ENCODE data around the gene OR2B2.

Gene OR2B2

GRCh38 chr6:27864906-27865849 lies 47.0 kb downstream of the OR2B2 start:
- peak; percentile 99 for DNase-seq (ENCODE audit: low read depth)
- TF ChIP-seq, protein P1, sequence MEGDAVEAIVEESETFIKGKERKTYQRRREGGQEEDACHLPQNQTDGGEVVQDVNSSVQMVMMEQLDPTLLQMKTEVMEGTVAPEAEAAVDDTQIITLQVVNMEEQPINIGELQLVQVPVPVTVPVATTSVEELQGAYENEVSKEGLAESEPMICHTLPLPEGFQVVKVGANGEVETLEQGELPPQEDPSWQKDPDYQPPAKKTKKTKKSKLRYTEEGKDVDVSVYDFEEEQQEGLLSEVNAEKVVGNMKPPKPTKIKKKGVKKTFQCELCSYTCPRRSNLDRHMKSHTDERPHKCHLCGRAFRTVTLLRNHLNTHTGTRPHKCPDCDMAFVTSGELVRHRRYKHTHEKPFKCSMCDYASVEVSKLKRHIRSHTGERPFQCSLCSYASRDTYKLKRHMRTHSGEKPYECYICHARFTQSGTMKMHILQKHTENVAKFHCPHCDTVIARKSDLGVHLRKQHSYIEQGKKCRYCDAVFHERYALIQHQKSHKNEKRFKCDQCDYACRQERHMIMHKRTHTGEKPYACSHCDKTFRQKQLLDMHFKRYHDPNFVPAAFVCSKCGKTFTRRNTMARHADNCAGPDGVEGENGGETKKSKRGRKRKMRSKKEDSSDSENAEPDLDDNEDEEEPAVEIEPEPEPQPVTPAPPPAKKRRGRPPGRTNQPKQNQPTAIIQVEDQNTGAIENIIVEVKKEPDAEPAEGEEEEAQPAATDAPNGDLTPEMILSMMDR (IDR thresholded peaks at IDR 0.05; ENCODE audit: low read depth, low read length), result no peak
- peak; percentile 85 for TF ChIP-seq POLR2A (IDR thresholded peaks at IDR 0.05; ENCODE audit: extremely low read depth, insufficient read length)
- TF ChIP-seq MAX (IDR thresholded peaks at IDR 0.05; ENCODE audit: low read depth, low read length), result no peak; the same call in 1 of the 2 replicates
- TF ChIP-seq MYC (IDR thresholded peaks at IDR 0.05; ENCODE audit: low read depth, low read length), result peak; percentile 23; the same call in 1 of the 2 replicates
- H3K4me3 ChIP-seq (ENCODE audit: low read depth, low read length), result peak overlapping the region; percentile 70

DNA sequence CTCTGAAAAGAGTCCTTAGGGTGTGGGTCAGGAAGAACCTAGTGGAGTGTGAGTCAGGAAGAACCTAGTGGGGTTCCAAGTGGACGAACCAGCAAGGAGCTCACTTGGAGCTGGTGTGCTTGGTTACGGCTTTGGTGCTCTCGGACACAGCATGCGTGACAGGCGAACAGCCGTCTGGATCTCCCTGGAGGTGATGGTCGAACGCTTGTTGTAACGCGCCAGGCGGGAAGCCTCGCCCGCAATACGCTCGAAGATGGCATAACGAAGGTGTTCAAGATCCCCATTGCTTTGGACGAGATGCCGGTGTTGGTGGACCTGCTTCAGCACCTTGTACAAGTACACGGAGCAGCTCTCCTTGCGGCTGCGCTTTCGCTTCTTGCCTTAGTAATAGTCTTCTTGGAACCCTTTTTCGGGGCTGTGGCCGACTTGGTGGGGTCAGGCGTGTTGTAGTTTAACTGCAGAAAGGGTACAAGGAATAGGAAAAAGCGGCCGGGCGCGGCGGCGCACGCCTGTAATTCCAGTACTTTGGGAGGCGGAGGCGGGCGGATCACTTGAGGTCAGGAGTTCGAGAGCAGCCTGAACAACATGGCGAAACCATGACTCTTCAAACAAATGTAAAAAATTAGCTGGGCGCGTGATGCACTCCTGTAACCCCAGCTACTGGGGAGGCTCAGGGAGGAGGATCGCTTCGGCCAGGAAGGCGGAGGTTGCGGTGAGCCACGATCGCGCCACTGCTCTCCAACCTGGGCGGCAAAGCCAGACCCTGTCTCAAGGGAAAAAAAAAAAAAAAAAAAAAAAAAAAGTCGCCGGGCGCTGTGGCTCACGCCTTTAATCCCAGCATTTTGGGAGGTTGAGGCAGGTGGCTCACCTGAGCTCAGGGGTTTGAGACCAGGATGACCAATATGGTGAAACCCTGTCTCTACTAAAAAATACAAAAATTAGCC lies 48.0 kb downstream of the OR2B2 start:
- peak overlapping the region; percentile 70 for H3K4me3 ChIP-seq (ENCODE audit: low read depth, low read length)
- TF ChIP-seq POLR2A (IDR thresholded peaks at IDR 0.05; ENCODE audit: extremely low read depth, insufficient read length), result no peak
- TF ChIP-seq MYC (IDR thresholded peaks at IDR 0.05; ENCODE audit: low read depth, low read length), result no peak
- TF ChIP-seq, protein P1 (IDR thresholded peaks at IDR 0.05; ENCODE audit: low read depth, low read length), result no peak
- DNase-seq (ENCODE audit: low read depth), result no peak

- no peak overlapping the region for H3K4me3 ChIP-seq (ENCODE audit: low read depth, low read length)
- no peak for DNase-seq (ENCODE audit: low read depth)
- TF ChIP-seq POLR2A (IDR thresholded peaks at IDR 0.05; ENCODE audit: extremely low read depth, insufficient read length) (no peak), MYC (IDR thresholded peaks at IDR 0.05; ENCODE audit: low read depth, low read length) (no peak), MAX (IDR thresholded peaks at IDR 0.05; ENCODE audit: low read depth, low read length) (no peak)
- TF ChIP-seq, protein P1 (IDR thresholded peaks at IDR 0.05; ENCODE audit: low read depth, low read length), result no peak
Measured at GRCh38 chr6:27862396-27863066, 49.7 kb downstream of the OR2B2 start.

DNA sequence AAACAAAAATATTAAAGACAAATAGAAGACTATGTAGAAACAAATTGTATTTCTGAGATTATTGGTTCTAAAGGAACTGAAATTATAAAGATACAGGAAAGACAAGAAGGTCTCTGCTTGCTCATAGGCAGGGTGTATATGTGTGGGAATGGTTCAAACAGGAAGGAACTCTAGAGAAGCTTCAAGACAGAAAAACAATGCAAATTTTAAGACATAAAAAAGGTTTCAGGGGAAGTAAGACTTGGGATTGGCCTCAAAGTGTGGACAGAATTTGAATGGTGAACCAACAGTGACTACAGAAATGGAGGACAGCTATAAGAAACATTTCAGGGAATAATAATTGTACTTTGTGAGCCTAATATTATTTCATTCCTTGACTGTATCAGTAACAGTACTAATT lies 50.3 kb downstream of the OR2B2 start:
- TF ChIP-seq MAX (IDR thresholded peaks at IDR 0.05; ENCODE audit: low read depth, low read length), result no peak
- TF ChIP-seq MYC (IDR thresholded peaks at IDR 0.05; ENCODE audit: low read depth, low read length), result no peak
- TF ChIP-seq, protein P1 (IDR thresholded peaks at IDR 0.05; ENCODE audit: low read depth, low read length), result no peak
- no peak for TF ChIP-seq POLR2A (IDR thresholded peaks at IDR 0.05; ENCODE audit: extremely low read depth, insufficient read length)
- DNase-seq (ENCODE audit: low read depth), result no peak
- no peak overlapping the region for H3K4me3 ChIP-seq (ENCODE audit: low read depth, low read length)

- H3K4me3 ChIP-seq (ENCODE audit: low read depth, low read length), result no peak overlapping the region
- no peak for DNase-seq (ENCODE audit: low read depth)
- no peak for TF ChIP-seq MYC (IDR thresholded peaks at IDR 0.05; ENCODE audit: low read depth, low read length)
- TF ChIP-seq, protein P1 (IDR thresholded peaks at IDR 0.05; ENCODE audit: low read depth, low read length), result no peak
- TF ChIP-seq MAX (IDR thresholded peaks at IDR 0.05; ENCODE audit: low read depth, low read length), result no peak
- TF ChIP-seq POLR2A (IDR thresholded peaks at IDR 0.05; ENCODE audit: extremely low read depth, insufficient read length), result no peak
Measured at GRCh38 chr6:27861276-27861840, 50.8 kb downstream of the OR2B2 start.

Data from NB4 (cell line).